HG03064 (cell line): Measurements from ENCODE around the gene CEACAM16.

ENCODE experiments used
- ATAC-seq: cut with Tn5 transposase; IDR thresholded peaks from one replicate; pipeline ENCODE4 v1.9.1; 2021; ENCODE audit warnings: low read depth; ENCODE audit not compliant: unreplicated experiment

CEACAM16 gene

DNA sequence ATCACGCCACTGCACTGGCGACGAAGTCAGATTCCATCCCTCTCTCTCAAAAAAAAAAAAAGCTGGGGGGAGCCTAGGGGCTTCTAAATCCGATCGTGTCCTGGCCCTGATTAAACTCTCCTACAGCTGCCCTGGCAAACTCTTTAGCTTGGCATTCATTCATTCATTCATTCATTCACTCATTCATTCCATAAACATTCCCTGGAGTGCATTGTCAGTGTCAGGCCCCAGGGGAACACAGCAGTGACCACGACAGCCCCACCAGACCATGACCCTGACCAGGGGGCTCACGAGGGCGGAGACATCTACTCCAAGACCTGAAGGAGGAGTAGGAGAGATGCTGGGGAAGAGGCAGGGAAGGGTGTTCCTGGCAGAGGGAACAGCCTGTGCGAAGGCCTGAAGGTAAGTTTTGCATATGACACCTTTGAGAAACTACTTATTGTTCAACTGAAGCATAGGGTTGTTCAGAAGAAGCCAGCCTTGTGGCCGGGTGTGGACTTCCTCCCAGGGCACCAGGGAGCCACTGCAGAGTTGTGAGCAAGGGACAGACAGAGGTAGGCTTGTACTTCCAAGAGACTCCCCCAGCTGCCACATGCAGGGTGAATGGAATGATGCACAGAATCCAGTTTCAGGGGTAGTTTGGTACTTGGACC lies 24.5 kb downstream of the CEACAM16 start:
- ATAC-seq = no peak

DNA sequence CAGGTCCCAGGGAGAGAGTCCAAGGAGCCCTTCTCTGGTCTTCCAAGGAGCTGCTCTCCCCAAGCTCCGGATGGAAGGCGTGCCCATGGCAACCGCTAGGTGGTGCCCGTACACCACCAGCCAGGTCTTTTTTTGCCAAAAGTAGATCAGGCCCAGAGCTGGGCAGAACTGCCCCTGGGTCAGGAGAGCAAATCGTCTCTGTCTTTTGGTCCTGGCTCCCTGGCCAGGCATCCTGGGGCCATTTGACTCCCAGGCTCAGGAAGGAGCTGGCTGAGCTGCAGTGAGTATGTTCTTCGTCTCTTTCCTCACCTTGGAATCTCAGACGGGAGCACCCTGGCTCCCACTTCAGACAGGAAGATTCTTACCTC lies 25.0 kb downstream of the CEACAM16 start:
- no peak for ATAC-seq

DNA sequence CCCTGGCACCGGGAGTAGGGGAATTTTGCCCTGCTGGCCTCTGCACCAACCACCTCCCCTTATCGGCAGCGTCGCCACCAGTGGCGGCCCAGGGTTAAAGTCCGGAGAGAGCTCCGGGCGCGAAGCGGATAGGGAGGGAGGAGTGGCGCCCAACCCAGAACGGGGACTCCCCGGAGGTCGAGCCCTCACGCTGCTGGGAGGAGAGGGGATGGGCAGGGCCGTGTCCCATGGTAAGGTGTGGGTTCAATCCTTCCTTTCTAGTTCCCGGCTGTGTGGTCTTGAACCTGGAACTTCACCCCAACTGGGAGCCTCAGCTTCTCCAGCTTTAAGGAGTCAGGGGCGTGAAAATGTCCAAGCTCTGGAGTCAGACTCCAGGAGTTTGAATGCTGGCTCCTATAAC lies 26.3 kb downstream of the CEACAM16 start:
- ATAC-seq = no peak

DNA sequence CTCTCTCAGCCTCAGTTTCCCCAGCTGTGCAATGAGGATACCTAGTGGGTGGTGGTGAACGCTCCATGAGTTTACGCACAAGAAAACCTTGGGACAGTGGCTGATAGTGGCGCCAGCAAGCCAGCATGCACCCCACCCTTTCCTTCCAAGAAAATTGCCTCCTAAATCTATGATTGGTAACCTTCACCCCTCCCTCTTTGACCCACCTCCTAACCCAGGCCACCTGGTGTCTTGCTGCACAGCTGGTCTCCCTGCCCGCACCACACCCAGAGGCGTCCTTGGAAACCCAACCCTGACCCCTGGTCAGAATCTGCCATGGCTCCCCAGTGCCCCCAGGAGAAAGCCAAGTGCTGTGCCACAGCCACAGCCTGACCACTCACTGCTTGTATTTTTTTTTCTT lies 26.7 kb downstream of the CEACAM16 start:
- ATAC-seq = no peak

DNA sequence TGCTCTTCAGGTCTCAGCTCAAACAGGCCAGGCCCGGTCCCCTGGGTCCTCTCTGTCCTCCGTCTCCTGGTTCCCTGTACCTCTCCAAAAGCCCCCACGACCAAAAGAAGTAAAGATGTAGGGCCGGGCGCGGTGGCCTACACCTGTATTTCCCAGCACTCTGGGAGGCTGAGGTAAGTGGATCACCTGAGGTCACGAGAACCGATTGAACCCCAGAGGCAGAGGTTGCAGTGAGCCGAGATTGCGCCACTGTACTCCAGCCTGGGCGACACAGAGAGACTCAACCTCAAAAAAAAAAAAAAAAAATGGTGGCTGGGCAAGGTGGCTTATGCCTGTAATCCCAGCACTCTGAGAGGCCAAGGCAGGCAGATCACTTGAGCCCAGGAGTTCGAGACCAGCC lies 27.5 kb downstream of the CEACAM16 start:
- ATAC-seq = no peak

DNA sequence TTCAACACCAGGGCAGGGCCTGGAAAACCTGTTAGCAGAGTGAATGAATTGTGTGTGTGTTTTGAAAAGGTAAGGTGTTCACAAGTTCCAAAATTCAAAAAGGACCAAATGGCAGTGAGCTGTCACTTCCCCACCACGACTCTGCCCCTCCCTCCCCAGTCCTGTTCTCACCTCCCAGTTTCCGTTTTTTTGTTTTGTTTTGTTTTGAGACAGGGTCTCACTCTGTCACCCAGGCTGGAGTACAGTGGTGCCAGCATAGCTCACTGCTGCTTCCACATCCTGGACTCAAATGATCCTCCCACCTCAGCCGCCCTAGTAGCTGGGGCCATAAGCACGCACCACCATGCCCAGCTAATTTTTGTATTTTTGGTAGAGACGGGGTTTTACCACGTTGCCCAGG lies 29.2 kb downstream of the CEACAM16 start:
- ATAC-seq = no peak

DNA sequence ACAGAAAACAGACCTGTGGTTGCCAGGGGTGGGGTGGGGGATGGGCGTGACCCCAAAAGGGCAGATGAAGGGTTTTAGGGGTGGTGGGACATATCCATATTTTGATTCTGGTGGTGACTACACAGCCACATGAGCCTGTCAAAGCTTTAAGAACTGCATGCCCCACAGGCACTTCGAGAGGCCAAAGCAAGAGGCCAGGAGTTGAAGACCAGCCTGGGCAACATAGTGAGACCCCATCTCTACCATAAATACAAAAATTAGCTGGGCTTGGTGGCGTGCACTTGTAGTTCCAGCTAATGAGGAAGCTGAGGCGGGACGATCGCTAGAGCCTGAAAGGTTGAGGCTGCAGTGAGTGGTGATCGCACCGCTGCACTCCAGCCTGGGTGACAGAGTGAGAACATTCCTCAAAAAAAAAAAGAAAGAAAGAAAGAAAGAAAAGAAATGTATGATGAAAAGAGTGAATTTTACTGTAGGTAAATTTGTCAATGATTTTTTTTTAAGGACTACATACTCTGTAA lies 30.6 kb downstream of the CEACAM16 start:
- ATAC-seq = no peak

DNA sequence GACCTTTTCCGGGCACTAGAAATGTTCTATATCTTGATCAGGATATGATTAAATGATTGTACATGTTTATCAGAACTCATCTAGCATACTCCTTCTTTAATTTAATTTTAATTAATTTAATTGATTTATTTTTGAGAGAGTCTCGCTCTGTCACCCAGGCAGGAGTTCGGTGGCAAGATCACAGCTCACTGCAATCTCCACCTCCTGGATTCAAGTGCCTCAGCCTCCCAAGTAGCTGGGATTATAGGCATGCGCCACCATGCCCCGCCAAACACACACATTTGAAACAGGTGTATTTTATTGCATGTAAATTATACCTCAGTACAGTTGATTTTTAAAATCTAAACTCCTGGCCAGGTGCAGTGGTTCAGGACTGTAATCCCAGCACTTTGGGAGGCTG lies 32.1 kb downstream of the CEACAM16 start:
- ATAC-seq = no peak

DNA sequence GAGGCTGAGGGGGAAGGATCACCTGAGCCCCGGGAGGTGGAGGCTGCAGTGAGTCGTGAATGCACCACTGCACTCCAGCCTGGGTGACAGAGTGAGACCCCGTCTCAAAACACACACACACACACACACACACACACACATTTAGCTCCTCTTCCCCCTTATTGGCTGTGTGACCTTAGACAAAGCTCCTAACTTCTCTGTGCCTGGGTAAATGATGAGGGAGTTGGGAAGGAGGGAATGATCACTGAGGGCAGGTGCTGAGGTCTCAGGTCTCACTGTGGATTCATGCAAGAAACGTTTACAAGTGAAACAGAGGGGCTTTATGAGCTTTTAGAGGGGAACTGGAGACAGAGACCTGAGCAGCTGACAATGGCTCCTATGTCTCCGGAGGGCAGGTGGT lies 32.7 kb downstream of the CEACAM16 start:
- no peak for ATAC-seq

DNA sequence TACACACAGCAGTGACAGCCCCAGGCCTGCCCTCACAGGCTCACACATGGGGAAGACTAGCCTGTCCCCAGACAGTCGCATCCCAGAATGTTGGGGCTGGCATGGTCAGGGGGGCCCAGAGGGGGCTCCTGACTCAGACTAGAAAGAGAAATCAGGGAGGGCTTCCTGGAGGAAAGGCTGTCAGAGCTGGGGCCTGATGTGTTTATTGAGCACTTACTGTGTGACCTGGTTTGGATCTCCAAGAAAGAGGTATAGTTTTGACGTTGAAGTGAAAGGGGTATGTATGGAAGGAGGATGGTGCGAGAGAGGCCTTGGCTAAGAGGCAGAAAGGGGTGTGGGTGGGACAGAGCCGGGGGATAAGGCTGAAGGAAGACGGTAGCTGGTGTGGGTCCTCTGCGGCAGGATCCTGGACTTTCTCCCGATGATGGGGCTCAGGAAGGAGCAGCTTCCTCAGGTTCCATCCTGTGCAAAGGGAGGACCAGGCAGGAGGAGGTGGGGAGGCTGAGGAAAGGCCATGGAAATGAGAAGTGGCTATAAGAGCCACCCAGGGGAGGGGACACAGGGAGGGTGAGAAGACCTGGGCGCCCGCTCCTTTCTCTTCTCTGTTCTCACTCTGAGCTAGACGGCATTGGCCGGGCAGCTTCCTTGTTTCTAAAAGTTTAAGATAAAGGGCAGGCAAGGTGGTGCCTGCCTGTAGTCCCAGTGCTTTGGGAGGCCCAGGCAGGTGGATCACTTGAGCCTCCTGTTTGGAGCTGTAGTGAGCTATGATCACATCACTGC lies 33.5 kb downstream of the CEACAM16 start:
- no peak for ATAC-seq

DNA sequence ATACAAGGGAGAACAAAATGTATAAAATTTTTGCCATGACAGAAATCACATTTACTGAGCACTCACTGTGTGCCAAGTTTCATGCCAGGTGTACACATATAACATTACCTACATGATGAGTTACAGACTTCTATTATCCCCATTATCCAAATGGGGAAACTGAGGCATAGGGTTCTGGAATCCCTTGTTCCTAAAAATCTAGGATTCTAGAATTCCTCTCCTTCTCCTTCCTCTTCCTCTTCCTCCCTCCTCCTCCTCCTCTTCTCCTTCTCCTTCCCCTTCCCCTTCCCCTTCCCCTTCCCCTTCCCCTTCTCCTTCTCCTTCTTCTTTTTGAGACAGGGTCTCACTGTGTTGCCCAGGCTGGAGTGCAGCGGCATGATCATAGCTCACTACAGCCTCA lies 35.4 kb downstream of the CEACAM16 start:
- no peak for ATAC-seq

DNA sequence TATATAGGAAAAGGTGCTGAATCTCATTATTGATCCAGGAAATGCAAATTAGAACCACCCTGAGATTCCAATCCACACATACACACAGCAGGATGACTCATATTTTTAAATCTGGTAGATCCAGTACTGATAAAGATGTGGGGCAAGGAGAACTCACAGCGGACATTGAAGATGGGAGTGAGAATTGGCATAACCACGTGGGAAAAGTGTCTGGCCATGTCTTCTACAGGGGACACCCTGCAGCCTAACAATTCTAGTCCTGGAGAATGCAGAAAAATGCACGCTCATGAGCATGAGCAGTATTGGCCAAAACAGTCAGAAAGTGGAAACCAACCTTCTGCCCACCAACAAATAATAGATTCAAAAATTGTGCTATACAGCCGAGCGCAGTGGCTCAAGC lies 36.1 kb downstream of the CEACAM16 start:
- no peak for ATAC-seq

DNA sequence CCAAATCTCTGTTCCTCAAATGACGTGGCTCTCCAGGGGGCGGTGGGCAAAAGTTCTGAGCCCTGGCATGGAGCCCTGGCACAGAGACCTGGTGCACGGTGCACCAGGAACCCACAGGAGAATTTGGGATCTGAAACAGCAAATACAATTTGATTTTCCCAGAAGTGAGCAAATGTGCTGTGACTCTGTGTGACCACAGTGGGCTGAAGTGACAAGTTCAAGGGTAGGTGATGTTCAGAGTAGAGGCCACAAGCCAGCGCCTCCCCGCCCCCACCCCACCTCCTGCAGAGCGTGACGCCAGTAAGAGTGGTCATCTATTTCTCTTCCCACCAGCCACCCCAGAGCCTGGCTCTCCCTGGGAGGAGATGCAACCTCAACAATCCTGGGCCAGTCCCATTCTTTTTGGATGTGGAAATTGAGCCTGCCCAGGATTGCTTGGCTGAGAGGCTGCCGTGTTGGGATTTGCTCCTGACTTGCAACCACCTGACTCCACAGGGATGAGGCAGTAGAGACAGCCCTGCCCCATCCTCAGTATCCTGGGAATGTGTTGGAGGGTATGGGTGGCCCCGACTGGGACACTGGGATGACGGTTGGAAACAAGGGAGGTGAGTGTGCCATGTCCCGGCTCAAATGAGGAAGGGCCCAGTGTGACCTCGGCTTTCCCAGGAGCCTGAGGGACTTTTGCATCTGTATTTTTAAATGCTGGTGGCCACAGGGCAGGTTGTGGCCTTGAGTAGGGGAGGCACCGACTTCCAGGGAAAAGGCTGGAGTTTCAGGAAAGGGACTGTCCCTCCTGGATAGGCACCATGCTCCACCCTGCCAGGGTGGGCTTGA lies 38.5 kb downstream of the CEACAM16 start:
- ATAC-seq = no peak

DNA sequence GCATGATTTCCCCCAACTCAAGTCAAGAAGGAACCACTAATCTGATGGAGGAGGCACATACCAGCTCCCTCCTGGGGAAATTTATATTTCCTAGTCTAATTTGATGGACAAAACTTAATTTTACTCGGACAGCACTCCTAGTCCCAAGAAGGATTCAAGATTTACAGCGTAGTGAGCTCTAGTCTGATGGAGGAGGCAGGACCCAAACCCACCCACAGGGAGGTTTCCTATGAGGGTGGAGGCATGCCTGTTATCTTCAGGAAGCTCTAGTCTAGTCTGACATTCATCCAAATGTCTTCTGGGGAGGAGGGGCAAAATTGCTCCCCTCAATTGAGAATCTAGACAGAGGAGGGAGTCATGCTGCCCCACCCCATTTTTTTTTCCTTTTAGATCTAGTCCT lies 39.2 kb downstream of the CEACAM16 start:
- no peak for ATAC-seq

DNA sequence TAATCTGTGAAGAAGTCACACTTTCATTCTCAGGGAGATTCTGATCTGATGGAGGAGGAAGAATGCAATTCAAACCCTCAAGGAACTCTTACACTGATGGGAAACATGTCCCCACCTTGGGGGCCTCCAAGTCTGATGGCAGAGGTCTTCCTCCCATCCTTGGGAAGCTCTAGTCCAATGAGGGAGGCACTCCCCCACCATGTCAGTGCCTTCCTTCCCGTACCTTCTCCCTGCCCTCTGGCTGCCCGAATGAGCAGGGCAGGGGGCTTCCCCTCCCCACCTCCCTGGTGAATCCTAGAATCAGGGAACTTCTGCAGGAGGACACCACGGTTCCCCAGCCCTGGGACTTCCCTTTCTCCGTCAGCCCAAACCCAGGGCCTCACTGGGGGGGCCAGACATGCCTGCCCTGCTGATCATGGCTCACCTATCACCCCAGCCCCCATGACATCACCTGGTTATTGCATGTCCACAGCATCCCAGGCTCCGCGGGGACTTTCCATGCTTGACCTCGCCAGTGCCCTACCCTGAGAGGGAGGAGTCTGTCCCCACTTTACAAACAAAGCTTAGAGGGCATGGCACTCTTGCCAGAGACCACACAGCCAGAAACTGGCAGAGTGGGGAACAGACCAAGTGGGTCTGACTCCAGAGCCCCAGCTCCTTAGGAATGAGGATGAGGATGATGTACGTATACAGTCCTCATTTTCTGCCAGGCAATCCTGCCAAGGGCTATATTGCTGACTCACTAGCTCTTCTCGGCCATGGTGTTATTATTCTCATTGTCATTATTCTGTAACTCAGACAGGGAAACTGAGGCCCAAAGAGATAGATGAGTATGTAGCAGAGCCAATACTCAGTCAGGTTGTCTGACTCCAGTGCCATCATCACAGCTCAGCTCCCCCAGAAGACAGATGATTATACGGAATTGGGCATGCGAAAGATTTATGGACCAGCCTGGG lies 39.9 kb downstream of the CEACAM16 start:
- ATAC-seq = no peak

DNA sequence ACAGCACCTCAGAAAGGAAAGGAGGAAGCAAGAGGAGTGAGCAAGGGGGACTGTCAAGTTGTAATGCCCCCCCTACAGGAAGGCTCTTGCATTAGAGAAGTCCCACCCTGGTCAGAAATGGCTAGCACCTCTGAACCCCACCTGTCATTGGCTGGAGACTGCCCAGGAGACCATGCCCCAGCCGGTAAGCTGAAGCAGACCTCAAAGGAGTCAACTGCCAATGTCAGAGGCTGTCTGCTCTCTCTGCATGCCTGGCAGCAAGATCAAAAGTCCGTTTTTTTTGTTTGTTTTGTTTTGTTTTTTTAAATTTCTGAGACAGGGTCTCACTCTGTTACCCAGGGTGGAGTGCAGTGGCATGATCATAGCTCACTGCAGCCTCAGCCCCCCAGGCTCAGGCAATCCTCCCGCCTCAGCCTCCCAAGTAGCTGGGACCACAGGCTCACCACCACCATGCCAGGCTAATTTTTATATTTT lies 41.4 kb downstream of the CEACAM16 start:
- no peak for ATAC-seq

DNA sequence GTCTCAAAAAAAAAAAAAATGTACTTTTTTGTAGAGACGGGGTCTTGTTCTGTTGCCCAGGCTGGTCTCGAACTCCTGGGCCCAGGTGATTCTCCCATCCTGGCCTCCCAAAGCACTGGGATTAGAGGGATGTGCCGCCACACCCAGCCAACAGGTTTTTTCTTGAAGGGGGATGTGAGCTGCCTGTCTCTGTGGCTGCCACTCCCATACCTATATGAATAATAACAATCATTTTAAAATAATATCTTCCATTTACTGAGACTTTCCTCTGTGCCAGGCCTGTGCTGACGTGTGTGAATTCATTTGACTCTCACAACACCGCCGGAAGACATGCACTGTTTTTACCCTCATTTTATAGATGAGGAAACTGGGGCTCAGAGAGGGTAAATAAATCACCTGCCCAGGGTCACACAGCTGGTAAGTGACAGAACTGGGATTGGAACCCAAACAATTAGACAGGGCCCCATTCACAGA lies 42.3 kb downstream of the CEACAM16 start:
- no peak for ATAC-seq

DNA sequence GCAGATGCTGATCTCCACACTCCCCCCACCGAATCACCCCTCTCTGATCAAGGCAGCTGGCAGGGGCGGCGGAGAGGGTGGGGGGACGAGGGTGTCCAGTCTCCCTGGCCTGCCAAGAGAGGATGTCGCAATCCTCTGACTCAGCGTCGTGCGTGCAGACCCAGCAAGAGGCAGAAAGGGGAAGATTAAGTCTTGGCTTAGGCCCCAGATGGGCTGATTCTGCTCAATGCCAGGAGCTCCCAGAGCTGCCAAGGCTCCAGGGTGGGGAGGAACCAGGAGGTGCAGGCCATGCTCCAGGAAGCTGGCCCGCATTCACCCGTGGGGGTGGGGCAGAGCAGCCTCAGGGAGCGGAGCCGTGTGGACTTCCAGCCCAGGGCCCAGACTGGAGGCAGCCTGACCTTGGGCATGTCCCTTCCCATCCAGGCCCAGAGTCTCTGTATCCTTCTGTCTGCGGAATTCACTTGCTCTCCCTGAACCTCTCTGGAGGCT lies 42.9 kb downstream of the CEACAM16 start:
- no peak for ATAC-seq

DNA sequence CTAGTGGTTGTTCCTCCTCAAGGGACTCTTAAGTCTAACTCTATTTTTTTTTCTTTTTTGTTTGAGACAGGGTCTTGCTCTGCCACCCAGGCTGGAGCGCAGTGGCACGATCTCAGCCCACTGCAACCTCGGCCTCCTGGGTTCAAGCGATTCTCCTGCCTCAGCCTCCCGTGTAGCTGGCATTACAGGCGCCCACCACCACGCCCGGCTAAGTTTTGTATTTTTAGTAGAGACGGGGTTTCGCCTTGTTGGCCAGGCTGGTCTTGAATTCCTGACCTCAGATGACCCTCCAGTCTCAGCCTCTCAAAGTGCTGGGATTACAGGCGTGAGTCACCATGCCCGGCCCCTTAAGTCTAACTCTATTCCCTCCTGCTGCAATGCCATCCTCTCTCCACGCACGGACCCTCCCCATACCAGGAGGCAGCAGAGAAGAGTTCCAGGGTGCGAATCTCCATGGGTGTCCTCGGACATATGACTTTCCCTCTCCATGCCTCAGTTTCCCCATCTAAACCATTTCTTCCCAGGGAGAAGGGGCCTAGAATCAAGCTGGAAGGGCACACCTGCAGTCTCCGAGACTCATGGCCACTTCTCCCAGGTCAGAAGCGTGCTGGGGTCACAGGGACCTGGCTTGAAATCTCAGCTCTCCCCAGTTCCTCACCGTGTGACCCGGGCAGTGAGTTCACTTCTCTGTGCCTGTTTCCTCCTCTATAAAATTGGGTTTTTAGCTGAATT lies 43.5 kb downstream of the CEACAM16 start:
- ATAC-seq = no peak
